Adipose tissue (tissue), 3 donors: Measurements from ENCODE around the gene VPS33B. TPM values are rescaled to one million over a fixed set of nuclear protein-coding genes. Genes with fewer than 3 reads are reported as not detected.
"Not testable (repeated sequence)": the region's sequence is repeated elsewhere in the genome, so short reads cannot be mapped to it uniquely, and the experiment has no call there.

ENCODE experiments used
- H3K27ac ChIP-seq: one replicate; pipeline ENCODE4 v1.5.1; 2013; ENCODE audit warnings: low read depth, low read length
- WGBS, 3 donors: extraction: QIAGEN DNeasy Blood & Tissue Kit; methylation state at CpG; one replicate each; pipeline ENCODE4 v1.1.7; 2013; 5-methylcytosine and 5-hydroxymethylcytosine counted together
- polyA plus RNA-seq, 3 donors: library from polyadenylated mRNA; stranded (reverse); fragments of 200-250 nt; gene quantifications; one replicate each; pipeline ENCODE4 v1.2.3, GENCODE V29; 2013
- donor health status: healthy with polysubstance abuse.
- donor health status: Bipolar disorder and iron deficiency.
- donor health status: healthy.

Gene VPS33B
- polyA plus RNA-seq: 1 to 10 TPM; 5.7 to 9.0 (median 8.3) TPM

GRCh38 chr15:91022075-91022831, at the start of gene VPS33B:
Gene VPS33B, minus strand, starts transcription at chr15:91022594. Its CDS starts 345 bp downstream, at chr15:91022249.
- no peak within 1 kb of the TSS for H3K27ac ChIP-seq
- WGBS, 3 donors: 0 to 1% (median 0%) methylated on average over 42 to 48 of the region's 48 CpGs

- 83 to 89% (median 88%) methylated on average over 4 of the region's 4 CpGs for WGBS, 3 donors
- no peak overlapping the region for H3K27ac ChIP-seq
These were observed 49.8 kb upstream of the VPS33B start for GRCh38 chr15:91072161-91072560.

- no peak overlapping the region for H3K27ac ChIP-seq
- 80 to 85% (median 82%) methylated on average over 8 of the region's 8 CpGs for WGBS, 3 donors
These were observed 48.5 kb upstream of the VPS33B start for GRCh38 chr15:91070872-91071271.

- 67 to 76% (median 69%) methylated on average over 3 of the region's 3 CpGs for WGBS, 3 donors
These were observed 46.6 kb upstream of the VPS33B start for GRCh38 chr15:91068966-91069365.

GRCh38 chr15:91068436-91068835, 46.0 kb upstream of the VPS33B start:
- 90 to 93% (median 93%) methylated on average over 2 of the region's 2 CpGs for WGBS, 3 donors
- H3K27ac ChIP-seq: no peak overlapping the region

More at GRCh38 chr15:91068966-91069365, 46.6 kb upstream of the VPS33B start:
- no peak overlapping the region for H3K27ac ChIP-seq

GRCh38 chr15:91067036-91067435, 44.6 kb upstream of the VPS33B start:
- H3K27ac ChIP-seq: no peak overlapping the region
- WGBS, 3 donors: 74 to 84% (median 84%) methylated on average over 2 of the region's 2 CpGs

GRCh38 chr15:91065505-91065904, 43.1 kb upstream of the VPS33B start:
- no peak overlapping the region for H3K27ac ChIP-seq
- 70 to 83% (median 77%) methylated on average over 2 of the region's 2 CpGs for WGBS, 3 donors

- H3K27ac ChIP-seq: no peak overlapping the region
- 50 to 85% (median 82%) methylated on average over 5 of the region's 5 CpGs for WGBS, 3 donors
These were observed 39.6 kb upstream of the VPS33B start for GRCh38 chr15:91061997-91062396.

- WGBS, 3 donors: 84 to 86% (median 85%) methylated on average over 2 of the region's 2 CpGs
These were observed 38.8 kb upstream of the VPS33B start for GRCh38 chr15:91061230-91061629.

GRCh38 chr15:91055548-91056331, 33.3 kb upstream of the VPS33B start:
- H3K27ac ChIP-seq: no peak overlapping the region
- WGBS, 3 donors: 18 to 24% (median 24%) methylated on average over 11 of the region's 11 CpGs

More at GRCh38 chr15:91061230-91061629, 38.8 kb upstream of the VPS33B start:
- H3K27ac ChIP-seq: no peak overlapping the region

GRCh38 chr15:91054816-91055215, 32.4 kb upstream of the VPS33B start:
- 19 to 48% (median 29%) methylated on average over 2 of the region's 2 CpGs for WGBS, 3 donors
- H3K27ac ChIP-seq: no peak overlapping the region

GRCh38 chr15:91051248-91051647, 28.9 kb upstream of the VPS33B start:
- WGBS, 3 donors: 62 to 87% (median 82%) methylated on average over 8 of the region's 8 CpGs
- H3K27ac ChIP-seq: no peak overlapping the region

- no peak overlapping the region for H3K27ac ChIP-seq
- 24 to 71% (median 70%) methylated on average over 4 of the region's 4 CpGs for WGBS, 3 donors
These were observed 27.7 kb upstream of the VPS33B start for GRCh38 chr15:91050128-91050455.

- WGBS, 3 donors: 22 to 28% (median 23%) methylated on average over 12 of the region's 12 CpGs
- H3K27ac ChIP-seq: no peak overlapping the region
These were observed 27.2 kb upstream of the VPS33B start for GRCh38 chr15:91049378-91050127.

GRCh38 chr15:91047545-91048199, 25.3 kb upstream of the VPS33B start:
- 17 to 19% (median 18%) methylated on average over 3 of the region's 4 CpGs for WGBS, 3 donors

GRCh38 chr15:91046056-91046455, 23.7 kb upstream of the VPS33B start:
- not testable (repeated sequence) for H3K27ac ChIP-seq

More at GRCh38 chr15:91047545-91048199, 25.3 kb upstream of the VPS33B start:
- H3K27ac ChIP-seq: no peak overlapping the region

- H3K27ac ChIP-seq: no peak overlapping the region
- 65 to 72% (median 71%) methylated on average over 3 of the region's 3 CpGs for WGBS, 3 donors
These were observed 22.7 kb upstream of the VPS33B start for GRCh38 chr15:91045065-91045464.

- WGBS, 3 donors: 87 to 90% (median 88%) methylated on average over 11 of the region's 11 CpGs
These were observed 20.9 kb upstream of the VPS33B start for GRCh38 chr15:91043202-91043874.

More at GRCh38 chr15:91043202-91043874, 20.9 kb upstream of the VPS33B start:
- H3K27ac ChIP-seq: no peak overlapping the region
